Mucosa of descending colon (tissue), 3 donors: ENCODE measurements around the gene S100A4. TPM values are rescaled to one million over a fixed set of nuclear protein-coding genes. Genes with fewer than 3 reads are reported as not detected.

Source experiments
- ATAC-seq: fragments of 200-7000 bp; cut with Tn5 transposase; one replicate; pipeline ENCODE4 v1.9.1; 2020; ENCODE audit warnings: mild to moderate bottlenecking, moderate library complexity
- DNase-seq, 3 donors: peaks; one replicate each; pipeline ENCODE4 v3.0.0-alpha.2; 2020
- H3K36me3 ChIP-seq: fragments of 200-600 bp; one replicate; pipeline ENCODE4 v1.8.0; 2021; ENCODE audit warnings: low read depth, mild to moderate bottlenecking
- H3K4me1 ChIP-seq: fragments of 200-600 bp; one replicate; pipeline ENCODE4 v1.8.0; 2021; ENCODE audit warnings: low read depth, mild to moderate bottlenecking
- H3K4me3 ChIP-seq: fragments of 200-600 bp; one replicate; pipeline ENCODE4 v1.8.0; 2021; ENCODE audit warnings: mild to moderate bottlenecking
- H3K9me3 ChIP-seq: fragments of 200-600 bp; one replicate; pipeline ENCODE4 v1.8.0; 2021; ENCODE audit warnings: mild to moderate bottlenecking
- intact Hi-C, 2 donors: fragments of 100-400 bp; cut with DNase I in 1 of 2; cut with micrococcal nuclease in 1 of 2; formaldehyde crosslinking; loops; one replicate each; pipeline versions ENCODE4 v1.11.0 to v1.11.1; 2022; cut with DNase I, micrococcal nuclease
- total RNA-seq, 3 donors: library from RNA; stranded (reverse); fragmentation: NEBNext Ultra II Directional in 2 of 3; extraction: Animal tissue kit (Norgen Biotek cat#: 25700) in 2 of 3; gene quantifications; one replicate each; pipeline versions ENCODE4 v1.2.1 to v1.2.4, GENCODE V29; 2021 to 2023
- TF ChIP-seq, protein P1 (sequence below): fragments of 200-600 bp; IDR thresholded peaks from one replicate; pipeline ENCODE4 v1.8.0; 2022; ENCODE audit warnings: antibody characterized with exemption, mild to moderate bottlenecking
- donor health status: DM: no; HTN: no; CAD: no; lungs with moderate emphysema.
- donor health status: DM: no; HTN: no; CAD: no.
- donor health status: DM: no; HTN: yes; CAD: no.

The S100A4 gene
- total RNA-seq, 3 donors from 2014 or later = 28.9 to 176 (median 141) TPM

DNA sequence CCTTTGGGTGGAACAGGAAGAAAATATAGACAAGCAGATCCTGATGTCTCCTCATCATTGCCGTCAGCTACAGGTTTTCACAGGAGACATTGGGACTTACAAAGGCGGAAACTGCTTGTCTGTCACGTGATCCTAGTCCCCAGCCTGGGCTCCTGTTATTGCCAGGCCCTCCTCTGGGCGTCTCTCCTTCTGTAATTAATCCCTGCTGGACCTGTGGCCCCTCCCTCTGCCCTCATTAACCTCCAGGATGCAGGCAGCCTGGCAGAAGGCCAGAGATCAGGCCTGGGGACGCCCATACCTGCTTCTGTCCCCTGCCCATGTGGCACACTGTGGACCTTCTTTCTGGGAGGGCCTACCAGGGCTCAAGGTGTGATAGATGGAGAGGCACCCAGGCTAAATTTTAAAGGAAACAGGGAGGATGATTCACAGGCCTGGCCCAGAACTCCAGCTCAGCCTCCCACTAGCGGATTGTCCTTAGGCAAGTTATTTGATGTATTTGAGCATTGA, 7.2 kb downstream of the S100A4 start:
- no peaks in the 10 kb centered on the region for H3K36me3 ChIP-seq
- peak; percentile 51 for ATAC-seq
- peaks cover 36% of the 10 kb centered on the region for H3K4me1 ChIP-seq
- intact Hi-C loops = no loop called here
- no peaks in the 10 kb centered on the region for H3K9me3 ChIP-seq
- H3K4me3 ChIP-seq = no peak overlapping the region
- TF ChIP-seq, protein P1, sequence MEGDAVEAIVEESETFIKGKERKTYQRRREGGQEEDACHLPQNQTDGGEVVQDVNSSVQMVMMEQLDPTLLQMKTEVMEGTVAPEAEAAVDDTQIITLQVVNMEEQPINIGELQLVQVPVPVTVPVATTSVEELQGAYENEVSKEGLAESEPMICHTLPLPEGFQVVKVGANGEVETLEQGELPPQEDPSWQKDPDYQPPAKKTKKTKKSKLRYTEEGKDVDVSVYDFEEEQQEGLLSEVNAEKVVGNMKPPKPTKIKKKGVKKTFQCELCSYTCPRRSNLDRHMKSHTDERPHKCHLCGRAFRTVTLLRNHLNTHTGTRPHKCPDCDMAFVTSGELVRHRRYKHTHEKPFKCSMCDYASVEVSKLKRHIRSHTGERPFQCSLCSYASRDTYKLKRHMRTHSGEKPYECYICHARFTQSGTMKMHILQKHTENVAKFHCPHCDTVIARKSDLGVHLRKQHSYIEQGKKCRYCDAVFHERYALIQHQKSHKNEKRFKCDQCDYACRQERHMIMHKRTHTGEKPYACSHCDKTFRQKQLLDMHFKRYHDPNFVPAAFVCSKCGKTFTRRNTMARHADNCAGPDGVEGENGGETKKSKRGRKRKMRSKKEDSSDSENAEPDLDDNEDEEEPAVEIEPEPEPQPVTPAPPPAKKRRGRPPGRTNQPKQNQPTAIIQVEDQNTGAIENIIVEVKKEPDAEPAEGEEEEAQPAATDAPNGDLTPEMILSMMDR = no peak
- peak; percentile 90 for DNase-seq

DNA sequence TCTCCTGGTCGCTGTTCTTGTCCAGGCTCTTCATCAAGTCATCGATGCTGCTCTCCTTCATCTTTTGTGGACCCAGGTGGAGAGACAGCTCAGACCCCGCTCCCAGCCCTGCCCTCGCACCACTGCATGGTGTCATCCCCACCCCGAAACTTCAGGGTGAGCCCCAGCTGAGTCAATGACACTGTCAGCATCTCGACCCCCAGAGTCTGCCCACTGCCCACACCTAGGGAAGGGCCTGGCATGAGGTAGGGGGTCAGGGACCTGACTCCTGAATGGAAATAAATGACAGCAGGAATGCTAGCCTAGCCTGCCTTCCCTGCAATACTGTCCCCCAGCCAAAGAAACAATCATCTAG, 8.3 kb downstream of the S100A4 start:
- Histone ChIP-seq H3K4me3 (no peak overlapping the region), H3K36me3 (no peaks in the 10 kb centered on the region), H3K9me3 (no peaks in the 10 kb centered on the region), H3K4me1 (peaks cover 45% of the 10 kb centered on the region)
- ATAC-seq = no peak
- peak in 2 of 3 donors; percentile 47 to 57 for DNase-seq
- intact Hi-C loops = no loop called here
- TF ChIP-seq, protein P1 = no peak

DNA sequence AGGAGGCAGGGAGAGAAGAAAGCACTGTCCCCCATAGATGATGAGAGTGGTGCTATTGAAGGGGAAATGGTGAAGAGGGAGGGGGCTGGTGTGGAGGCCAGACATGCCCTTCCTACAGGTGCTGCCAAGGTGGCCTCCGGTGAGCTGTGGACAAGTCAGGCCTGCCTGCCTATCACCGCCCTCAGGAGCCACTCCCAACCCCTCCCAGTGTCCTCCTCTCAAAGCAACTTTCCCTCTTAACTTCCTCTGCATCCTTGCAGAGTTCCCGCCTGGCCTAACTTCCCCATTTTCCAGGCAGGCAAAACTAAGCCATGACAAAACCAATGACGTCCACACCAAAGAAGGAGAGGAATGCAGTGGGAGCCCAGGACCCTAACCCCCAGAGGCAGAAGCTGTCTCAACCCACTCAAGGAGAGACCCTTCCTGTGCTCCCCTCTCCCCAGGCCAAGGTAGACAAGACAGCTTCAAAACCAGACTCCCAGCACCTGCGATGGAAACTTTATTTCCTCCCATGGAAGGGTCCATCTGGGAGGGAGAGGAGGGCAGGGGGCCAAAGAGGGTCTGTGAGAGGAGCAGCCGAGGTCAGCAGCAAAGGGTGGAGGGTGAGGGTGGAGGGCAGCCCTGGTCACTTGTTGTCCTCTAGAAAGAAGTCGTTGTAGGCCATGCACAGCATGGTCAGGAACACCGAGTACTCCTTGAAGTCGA, 8.8 kb downstream of the S100A4 start:
- intact Hi-C loops = no loop called here
- DNase-seq = peak; percentile 83 to 88 (median 87)
- Histone ChIP-seq H3K4me1 (peaks cover 50% of the 10 kb centered on the region), H3K4me3 (no peak overlapping the region), H3K36me3 (no peaks in the 10 kb centered on the region), H3K9me3 (no peaks in the 10 kb centered on the region)
- peak; percentile 60 for ATAC-seq
- TF ChIP-seq, protein P1 = no peak

DNA sequence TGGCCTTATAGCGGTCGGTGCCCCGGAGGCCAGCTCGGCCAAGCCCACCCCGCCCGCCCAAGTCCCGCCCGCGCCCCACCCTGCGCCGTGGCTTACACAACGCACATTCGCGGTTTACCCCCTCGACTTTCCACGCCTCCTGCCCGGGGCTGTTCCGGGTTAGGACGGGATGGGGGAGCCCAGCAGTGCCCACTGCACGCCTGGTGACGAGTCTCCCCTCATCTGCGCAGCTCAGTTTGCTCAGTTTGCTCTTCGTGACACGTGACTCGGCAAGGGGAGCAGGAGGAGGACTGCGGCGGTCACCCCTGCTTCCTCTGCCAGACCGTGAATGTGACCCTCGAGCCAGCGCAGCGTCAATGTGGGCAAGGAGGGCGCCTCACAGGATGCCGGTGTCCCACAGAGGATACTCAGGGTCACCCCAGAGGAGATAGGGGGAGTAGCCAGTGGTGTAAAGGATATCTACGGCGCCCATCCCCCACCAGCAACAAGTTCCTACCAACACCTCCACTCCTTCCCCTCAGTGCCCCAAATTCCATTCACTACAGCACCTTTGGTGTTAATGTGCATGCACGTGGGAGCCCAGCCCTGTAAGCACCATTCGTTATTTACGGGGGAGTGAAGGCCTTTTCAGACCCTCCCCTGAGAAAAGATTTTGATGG, 9.5 kb downstream of the S100A4 start:
- TF ChIP-seq, protein P1 = no peak
- H3K4me1 ChIP-seq = peaks cover 52% of the 10 kb centered on the region

DNA sequence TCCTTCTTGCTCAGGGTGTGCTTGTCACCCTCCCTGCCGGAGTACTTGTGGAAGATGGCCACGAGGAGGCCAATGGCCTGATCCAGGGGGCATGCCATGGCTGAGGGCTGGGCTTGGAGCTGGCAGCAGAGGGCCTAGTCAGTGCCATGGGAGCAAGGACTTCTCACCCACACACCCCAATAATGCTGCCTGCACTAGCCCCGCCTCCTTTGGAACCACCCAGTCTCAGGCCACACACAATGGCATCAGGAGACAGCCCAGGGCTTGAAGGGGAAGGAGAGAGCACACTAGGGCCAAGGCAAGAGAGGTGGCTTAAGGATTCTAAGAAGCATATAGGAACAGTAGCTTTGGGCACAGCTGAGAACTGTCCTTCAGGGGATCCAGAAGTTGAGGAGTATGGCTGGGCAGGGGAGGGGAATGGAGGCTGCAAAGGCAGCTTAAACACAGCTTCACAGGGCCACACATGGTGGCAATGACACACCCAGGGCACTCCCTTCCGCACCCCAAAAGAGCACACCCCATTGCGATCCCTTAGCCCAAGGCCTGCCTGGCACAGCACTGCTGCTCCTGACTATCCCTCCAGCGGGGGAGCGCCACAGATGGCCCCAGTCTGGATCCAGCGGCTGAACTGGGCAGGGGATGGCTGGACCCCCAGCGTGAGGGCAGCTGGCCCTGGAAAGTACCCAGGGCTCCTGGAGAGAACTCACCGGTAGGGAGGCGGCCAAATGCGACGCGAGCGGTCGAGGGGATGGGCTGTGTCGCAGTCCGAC, 10.2 kb downstream of the S100A4 start, which contains the start of gene S100A6:
S100A6 (minus strand) TSS at position 750 of the 770 bp plus-strand sequence; CDS start at position 98, 652 bp downstream.
- ATAC-seq (peak; percentile 18), DNase-seq (peak; percentile 77 to 85 (median 79))
- no peaks in the 10 kb centered on the region for H3K36me3 ChIP-seq
- H3K9me3 ChIP-seq = no peaks in the 10 kb centered on the region
- TF ChIP-seq, protein P1 = no peak
- peak within 1 kb of the TSS; percentile 74 for H3K4me3 ChIP-seq
- H3K4me1 ChIP-seq = peaks cover 50% of the 10 kb centered on the region
- intact Hi-C loops = no loop called here

More for the DNA sequence above, 9.5 kb downstream of the S100A4 start:
- peak overlapping the region; percentile 74 for H3K4me3 ChIP-seq
- ATAC-seq (peak; percentile 64), DNase-seq (peak; percentile 91 to 95 (median 94))
- no peaks in the 10 kb centered on the region for H3K9me3 ChIP-seq
- H3K36me3 ChIP-seq = no peaks in the 10 kb centered on the region
- intact Hi-C loops = no loop called here
